Kidney epithelial cell (primary cell): ENCODE data around the gene SYTL2. TPM values are rescaled to one million over a fixed set of nuclear protein-coding genes. Genes with fewer than 3 reads are reported as not detected.
"Not testable (repeated sequence)": the region's sequence is repeated elsewhere in the genome, so short reads cannot be mapped to it uniquely, and the experiment has no call there.

Experiments
- DNase-seq: peaks from one replicate; pipeline ENCODE4 v3.0.0-alpha.2; 2010; ENCODE audit warnings: low read depth
- H3K27me3 ChIP-seq: 2 replicates; pipeline ENCODE4 v1.6.0; 2011; ENCODE audit warnings: low read length; ENCODE audit not compliant: control insufficient read depth, insufficient read depth
- H3K36me3 ChIP-seq: 2 replicates; pipeline ENCODE4 v1.5.1; 2011; ENCODE audit warnings: low read length; ENCODE audit not compliant: control insufficient read depth, insufficient read depth
- H3K4me3 ChIP-seq: 2 replicates; pipeline ENCODE4 v1.5.1; 2011; ENCODE audit warnings: low read depth, mild to moderate bottlenecking, control low read depth, low read length
- CTCF ChIP-seq: IDR thresholded peaks from 2 replicates; pipeline ENCODE4 v1.5.1; 2011; ENCODE audit warnings: mild to moderate bottlenecking, moderate library complexity, low read length, control low read depth, inconsistent platforms; ENCODE audit not compliant: insufficient read depth, poor library complexity, severe bottlenecking
- total RNA-seq: library from RNA; depleted of rRNA; stranded (reverse); fragments of >200 nt; gene quantifications from 2 replicates; pipeline ENCODE4 v1.2.3, GENCODE V29; 2015

The SYTL2 gene
- total RNA-seq, 1 donor from 2014 or later, result 7.5 TPM

GRCh38 chr11:85787809-85788760 lies 22.9 kb downstream of the SYTL2 start:
- Histone ChIP-seq H3K4me3 (no peak overlapping the region), H3K36me3 (no peaks in the 10 kb centered on the region), H3K27me3 (no peaks in the 10 kb centered on the region)
- DNase-seq, result peak; percentile 62
- TF ChIP-seq CTCF, result no peak

- DNase-seq, result no peak
- no peak overlapping the region for H3K4me3 ChIP-seq
- H3K36me3 ChIP-seq, result no peaks in the 10 kb centered on the region
- H3K27me3 ChIP-seq, result no peaks in the 10 kb centered on the region
- TF ChIP-seq CTCF, result no peak
These were observed 23.8 kb downstream of the SYTL2 start for GRCh38 chr11:85787168-85787567.

- TF ChIP-seq CTCF, result no peak
- no peak overlapping the region for H3K4me3 ChIP-seq
- no peak for DNase-seq
- no peaks in the 10 kb centered on the region for H3K27me3 ChIP-seq
- no peaks in the 10 kb centered on the region for H3K36me3 ChIP-seq
These were observed 26.3 kb downstream of the SYTL2 start for GRCh38 chr11:85784480-85785265.

- Histone ChIP-seq H3K4me3 (no peak overlapping the region), H3K27me3 (no peaks in the 10 kb centered on the region), H3K36me3 (no peaks in the 10 kb centered on the region)
- no peak for DNase-seq
- no peak for TF ChIP-seq CTCF
These were observed 27.2 kb downstream of the SYTL2 start for GRCh38 chr11:85783758-85784157.

- not testable (repeated sequence) for H3K36me3 ChIP-seq, H3K4me3 ChIP-seq, H3K27me3 ChIP-seq, DNase-seq
These were observed 30.0 kb downstream of the SYTL2 start for GRCh38 chr11:85780780-85781517.
